ENCODE measurements around the gene PLCL2.
A peak's percentile ranks its signal among the peaks of the same experiment; 100 is the strongest.
"Not testable (repeated sequence)": the region's sequence is repeated elsewhere in the genome, so short reads cannot be mapped to it uniquely, and the experiment has no call there.

The PLCL2 gene

DNA sequence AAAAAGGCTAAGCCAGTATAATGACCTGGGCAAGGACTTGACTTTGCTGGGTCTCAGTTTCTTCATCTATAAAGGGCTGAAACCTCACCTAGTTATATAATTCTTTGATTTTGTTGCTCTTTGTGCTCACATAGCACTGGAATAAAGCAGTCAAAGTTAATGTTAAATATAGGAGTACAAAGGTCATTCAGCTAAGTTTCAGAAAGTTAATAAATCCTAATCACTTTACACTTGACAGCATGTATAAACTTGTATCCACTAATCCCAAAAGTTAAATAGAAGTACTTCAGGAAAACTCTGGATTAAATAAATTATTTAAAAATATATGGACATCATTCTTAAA is 33.9 kb downstream of the PLCL2 start:
- no peak for DNase-seq

- no peak for DNase-seq
These were observed 38.4 kb downstream of the PLCL2 start for GRCh38 chr3:16923112-16923511.

DNA sequence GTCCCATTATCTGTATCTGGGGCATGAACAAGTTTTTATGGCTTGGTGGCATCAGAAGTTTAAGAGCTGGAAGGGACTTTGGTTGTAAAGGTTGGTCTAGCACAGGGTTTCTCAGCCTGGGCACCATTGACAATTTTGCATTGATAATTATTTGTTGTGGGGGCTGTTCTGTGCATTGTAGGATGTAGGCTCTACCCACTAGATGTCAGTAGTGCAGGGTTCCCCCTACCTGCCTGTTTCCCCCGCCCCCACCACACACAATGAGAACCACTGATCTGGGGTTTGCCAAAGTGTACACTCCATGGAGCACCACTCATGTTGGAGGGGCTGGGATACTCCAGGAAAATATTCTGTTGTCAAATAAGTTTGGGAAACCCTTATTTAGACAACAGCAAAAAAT is 42.7 kb downstream of the PLCL2 start:
- no peak for DNase-seq

GRCh38 chr3:16928386-16929132 is 43.8 kb downstream of the PLCL2 start:
- DNase-seq, result no peak

DNA sequence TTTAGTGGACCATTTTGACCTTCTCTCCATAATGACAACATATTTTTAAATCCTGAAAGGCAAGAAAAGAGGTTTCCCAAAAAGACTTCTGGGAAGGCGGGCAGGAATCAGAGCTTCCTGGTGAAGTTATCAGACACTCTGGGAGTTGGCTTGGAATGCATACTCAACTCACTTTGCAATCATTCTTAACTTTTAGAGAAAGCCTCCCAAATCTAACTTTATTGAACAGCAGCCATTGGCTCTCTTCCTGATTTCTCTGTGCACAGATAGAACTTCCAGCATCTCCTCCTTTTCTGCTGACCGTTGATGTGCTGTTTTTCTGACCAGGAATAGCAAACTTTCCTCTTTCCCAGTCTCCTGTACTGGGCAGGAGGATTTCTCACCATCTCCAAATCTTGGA is 44.6 kb downstream of the PLCL2 start:
- no peak for DNase-seq

GRCh38 chr3:16932877-16933276 is 48.1 kb downstream of the PLCL2 start:
- DNase-seq, result no peak

GRCh38 chr3:16935781-16936180 is 51.0 kb downstream of the PLCL2 start:
- DNase-seq, result no peak

DNA sequence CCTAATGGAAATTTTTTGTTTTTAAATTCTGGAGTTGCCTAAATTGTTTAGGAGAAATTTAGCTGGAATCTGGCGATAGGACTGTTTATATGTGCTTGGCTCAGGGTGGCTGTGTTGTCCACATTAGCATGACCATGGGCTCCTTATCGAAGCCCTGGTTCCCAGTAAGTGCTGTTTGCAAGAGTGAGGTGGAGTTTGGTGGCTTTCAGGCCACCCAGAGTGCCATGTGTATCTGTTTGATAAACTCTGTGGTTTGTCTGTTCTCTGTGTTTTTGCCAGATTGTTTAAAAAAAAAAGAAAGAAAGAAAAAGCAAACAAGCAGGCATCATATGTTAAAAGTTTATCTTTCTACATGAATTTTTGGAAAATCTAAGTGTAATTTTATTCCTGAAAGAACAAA is 51.5 kb downstream of the PLCL2 start:
- DNase-seq, result peak; percentile 56

DNA sequence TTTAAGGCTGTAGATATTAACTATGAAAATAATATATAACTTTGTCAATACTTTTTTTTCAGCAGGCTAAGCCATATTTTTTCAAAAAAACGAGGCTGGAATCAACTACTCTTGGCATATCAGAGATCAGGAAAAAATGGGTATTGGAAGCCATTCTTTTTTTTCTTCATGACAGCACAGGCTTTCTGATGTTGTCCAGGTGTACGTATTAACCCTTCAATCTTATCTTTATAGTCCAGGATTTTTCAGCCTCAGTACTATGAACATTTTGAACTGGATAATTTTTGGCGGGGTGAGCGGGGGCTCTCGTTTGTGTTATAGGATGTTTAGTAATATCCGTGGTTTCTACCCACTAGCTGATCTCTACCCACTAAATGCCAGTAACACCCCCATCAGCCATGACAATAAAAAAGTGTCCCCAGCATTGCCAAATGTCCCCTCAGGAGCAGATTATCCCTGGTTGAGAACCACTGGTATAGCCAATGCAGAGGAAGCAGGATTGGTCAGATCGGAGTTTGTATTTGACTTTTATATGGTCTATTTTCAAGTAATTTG is 52.0 kb downstream of the PLCL2 start:
- DNase-seq, result peak; percentile 14

DNA sequence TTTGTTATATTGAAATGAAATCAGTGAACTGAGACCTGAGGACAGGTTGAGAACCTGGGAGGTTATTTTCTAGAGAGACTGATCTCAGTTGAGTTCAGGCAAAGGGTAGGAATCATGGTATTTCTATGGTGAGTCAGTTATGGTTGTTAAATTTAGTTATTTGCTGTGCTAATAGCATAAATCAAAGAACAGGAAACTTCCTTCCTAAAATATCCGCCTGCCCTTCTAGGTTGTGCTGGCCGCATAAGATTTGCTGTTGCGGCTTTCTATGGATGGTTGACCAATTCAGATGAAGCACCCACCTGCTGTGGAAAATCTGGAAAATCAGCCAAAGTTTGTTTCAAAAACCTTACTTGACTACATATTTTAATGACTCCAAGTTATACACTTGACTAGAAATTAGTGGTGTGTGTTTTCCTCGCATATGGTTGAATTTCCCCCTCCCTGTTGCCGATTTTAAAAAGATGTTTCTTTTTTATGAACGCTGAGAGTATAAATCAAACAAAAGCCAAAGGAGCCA is 52.6 kb downstream of the PLCL2 start:
- DNase-seq, result no peak

DNA sequence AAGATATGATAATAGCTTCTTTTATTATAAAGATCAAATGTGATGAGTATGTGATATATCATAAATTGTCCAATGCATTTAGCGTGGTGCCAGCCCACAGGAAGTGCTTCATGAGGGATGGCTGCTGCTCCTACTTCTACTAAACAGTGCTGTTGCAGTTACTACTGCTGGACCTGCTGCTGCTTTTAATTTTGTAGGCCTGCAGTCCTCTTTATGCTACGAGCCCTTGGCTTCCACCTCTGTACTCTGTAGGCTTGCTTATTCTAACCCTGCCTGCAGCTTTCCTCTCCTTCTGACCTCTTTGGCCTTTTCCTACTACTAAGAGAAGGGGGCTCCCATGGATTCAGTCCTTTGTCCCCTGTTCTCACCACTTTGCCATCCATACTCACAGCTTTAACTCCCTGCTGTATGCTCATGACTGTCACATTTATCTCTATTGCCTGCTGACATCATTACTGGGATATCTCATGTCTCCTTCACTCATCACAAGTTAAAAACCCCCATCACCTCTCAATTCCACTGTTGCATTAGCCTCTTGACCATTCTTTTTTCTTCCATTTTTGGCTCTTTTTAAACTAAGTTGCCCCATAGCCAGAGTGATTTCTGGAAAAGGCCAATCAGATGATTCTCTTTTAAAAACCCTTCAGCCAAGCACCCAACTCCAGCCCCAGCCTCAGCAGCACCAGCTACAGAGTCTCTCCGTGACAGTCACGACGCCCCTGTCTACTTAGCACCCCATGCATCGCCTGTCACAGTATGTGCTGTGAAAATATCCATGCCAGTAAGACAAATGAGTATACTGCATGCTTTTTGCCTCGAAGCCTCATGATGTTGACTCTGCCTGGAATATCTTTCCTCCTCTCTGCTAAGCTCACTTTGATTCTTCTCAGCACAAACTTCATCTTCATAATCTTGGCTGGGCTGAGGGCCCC is 56.3 kb downstream of the PLCL2 start:
- DNase-seq, result no peak

DNA sequence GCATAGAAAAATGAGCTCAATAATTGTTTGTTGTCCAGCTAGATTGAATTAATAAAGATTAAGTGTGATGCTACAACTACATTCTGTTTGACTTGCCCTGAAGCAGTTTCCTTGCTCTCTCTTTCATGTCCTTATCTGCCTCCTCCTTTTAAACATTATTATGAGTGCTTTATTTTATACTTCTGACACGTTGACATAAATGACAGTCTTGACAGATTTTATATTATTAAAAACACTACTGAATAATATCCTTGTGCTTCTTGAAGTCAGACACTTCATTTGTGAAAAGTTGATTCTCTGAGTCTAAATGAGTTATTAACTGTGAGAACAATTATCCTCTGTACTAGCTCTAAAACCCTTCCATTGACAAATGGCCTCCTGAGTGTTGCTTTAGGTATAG is 58.2 kb downstream of the PLCL2 start:
- DNase-seq, result no peak

DNA sequence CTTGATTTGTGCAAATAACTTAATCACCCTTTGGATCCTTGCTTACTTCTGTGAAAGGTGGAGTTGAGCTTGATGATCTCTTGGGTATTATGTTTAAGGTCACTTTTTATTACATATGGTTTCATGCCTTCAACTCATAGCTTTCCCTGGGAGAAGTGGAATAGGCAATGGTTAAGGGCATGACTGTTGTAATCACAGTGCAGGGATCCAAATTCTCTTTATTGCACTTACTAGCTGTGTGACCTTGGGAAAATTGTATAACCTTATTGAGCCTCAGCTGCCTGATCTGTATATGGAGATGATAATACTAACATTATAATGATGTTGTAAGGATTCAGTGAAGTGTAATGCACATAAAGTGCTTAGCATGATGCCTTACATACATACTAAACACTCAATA is 59.1 kb downstream of the PLCL2 start:
- DNase-seq, result no peak

- DNase-seq, result no peak
These were observed 59.6 kb downstream of the PLCL2 start for GRCh38 chr3:16944356-16944755.

DNA sequence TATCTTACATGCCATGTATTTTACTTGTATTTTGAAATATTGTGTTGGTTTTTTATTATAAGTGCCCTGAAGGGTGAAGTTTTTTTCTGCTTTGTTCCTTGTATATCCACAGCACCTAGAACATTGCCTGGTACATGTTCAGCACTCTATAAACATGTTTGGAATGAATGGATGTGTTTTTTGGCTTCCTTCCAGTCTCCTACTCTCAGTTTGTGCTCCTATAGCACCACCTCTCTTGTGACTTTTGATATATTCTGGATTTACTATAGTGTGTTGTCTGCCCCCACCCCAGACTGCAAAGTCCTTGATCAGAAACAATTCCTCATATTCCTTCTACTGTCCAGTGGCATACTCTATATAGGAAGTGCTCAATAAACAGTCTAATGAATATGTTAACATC is 60.6 kb downstream of the PLCL2 start:
- no peak for DNase-seq

GRCh38 chr3:16950282-16950681 is 65.5 kb downstream of the PLCL2 start:
- DNase-seq, result no peak

GRCh38 chr3:16950845-16951244 is 66.1 kb downstream of the PLCL2 start:
- no peak for DNase-seq

DNA sequence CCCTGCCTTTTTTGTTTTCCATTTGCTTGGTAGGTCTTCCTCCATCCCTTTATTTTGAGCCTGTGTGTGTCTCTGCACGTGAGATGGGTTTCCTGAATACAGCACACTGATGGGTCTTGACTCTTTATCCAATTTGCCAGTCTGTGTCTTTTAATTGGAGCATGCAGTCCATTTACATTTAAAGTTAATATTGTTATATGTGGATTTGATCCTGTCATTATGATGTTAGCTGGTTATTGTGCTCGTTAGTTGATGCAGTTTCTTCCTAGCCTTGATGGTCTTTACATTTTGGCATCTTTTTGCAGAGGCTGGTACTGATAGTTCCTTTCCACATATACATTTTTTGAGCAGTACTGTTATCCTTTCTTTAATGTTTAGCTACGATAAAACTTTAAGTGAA is 73.1 kb downstream of the PLCL2 start:
- not testable (repeated sequence) for DNase-seq

GRCh38 chr3:16960125-16960524 is 75.4 kb downstream of the PLCL2 start:
- no peak for DNase-seq

- no peak for DNase-seq
These were observed 77.0 kb downstream of the PLCL2 start for GRCh38 chr3:16961621-16962205.

- no peak for DNase-seq
These were observed 90.3 kb downstream of the PLCL2 start for GRCh38 chr3:16975083-16975482.

- no peak for DNase-seq
These were observed 93.6 kb downstream of the PLCL2 start for GRCh38 chr3:16978234-16978920.

DNA sequence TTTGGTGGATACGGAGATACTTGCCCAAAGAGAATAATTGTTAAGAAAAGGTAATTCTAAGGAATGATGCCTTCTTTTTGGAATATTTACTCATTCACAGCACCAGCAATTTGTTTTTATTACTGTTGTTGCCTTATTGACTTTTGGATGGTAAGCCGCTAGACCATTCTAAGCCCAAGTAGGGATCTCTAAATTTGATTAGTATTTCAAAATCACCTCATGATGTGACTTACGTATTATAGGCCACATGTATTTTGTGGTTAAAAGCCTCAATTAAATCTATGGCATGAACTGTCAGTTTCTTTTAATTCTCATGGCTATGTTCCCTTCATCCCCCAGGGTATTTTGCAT is 94.1 kb downstream of the PLCL2 start:
- DNase-seq, result no peak

Measured in GF-D8 (cell line).